ENCODE measurements around the gene LY9. TPM values are rescaled to one million over a fixed set of nuclear protein-coding genes. Genes with fewer than 3 reads are reported as not detected.

LY9 gene
- polyA plus RNA-seq, 1 of the 3 experiments (the other 2 are of a cell fraction): not detected

- Histone ChIP-seq H3K4me3 (ENCODE audit: low read depth in 2 of 2, low read length in 1 of 2) (no peak overlapping the region), H2AFZ (ENCODE audit: low read depth) (no peak overlapping the region), H3K27ac (ENCODE audit: low read depth in 2 of 2, low read length in 1 of 2) (no peak overlapping the region), H3K27me3 (ENCODE audit: insufficient read depth) (no peaks in the 10 kb centered on the region; the same call in 1 of the 2 replicates), H3K9me2 (no peaks in the 10 kb centered on the region), H3K79me2 (ENCODE audit: insufficient read depth) (no peaks in the 10 kb centered on the region), H4K20me1 (ENCODE audit: insufficient read depth) (no peaks in the 10 kb centered on the region), H3K36me3 (replicated peaks in 1 of 2; ENCODE audit: control insufficient read depth in 1 of 2, insufficient read depth in 2 of 2, low read length in 1 of 2) (no peaks in the 10 kb centered on the region), H3K4me2 (no peak overlapping the region), H3K9me3 (no peaks in the 10 kb centered on the region), H3K9ac (no peak overlapping the region), H3F3A (replicated peaks; ENCODE audit: insufficient read depth) (no peaks in the 10 kb centered on the region), H3K4me1 (ENCODE audit: control insufficient read depth in 1 of 2, insufficient read depth in 2 of 2, low read depth in 1 of 2, low read length in 1 of 2) (no peaks in the 10 kb centered on the region)
- 16% methylated on average over 2 of the region's 2 CpGs for WGBS (ENCODE audit: low lambda C conversion rate)
- TF ChIP-seq IRF3 (IDR thresholded peaks at IDR 0.05; ENCODE audit: low read depth, low read length) (no peak), CHD2 (IDR thresholded peaks at IDR 0.05; ENCODE audit: low read length, partially characterized antibody) (no peak)
- TF ChIP-seq, protein P1, sequence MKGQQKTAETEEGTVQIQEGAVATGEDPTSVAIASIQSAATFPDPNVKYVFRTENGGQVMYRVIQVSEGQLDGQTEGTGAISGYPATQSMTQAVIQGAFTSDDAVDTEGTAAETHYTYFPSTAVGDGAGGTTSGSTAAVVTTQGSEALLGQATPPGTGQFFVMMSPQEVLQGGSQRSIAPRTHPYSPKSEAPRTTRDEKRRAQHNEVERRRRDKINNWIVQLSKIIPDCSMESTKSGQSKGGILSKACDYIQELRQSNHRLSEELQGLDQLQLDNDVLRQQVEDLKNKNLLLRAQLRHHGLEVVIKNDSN (IDR thresholded peaks at IDR 0.05; ENCODE audit: borderline replicate concordance, low read depth): no peak
- TF ChIP-seq, protein P2, sequence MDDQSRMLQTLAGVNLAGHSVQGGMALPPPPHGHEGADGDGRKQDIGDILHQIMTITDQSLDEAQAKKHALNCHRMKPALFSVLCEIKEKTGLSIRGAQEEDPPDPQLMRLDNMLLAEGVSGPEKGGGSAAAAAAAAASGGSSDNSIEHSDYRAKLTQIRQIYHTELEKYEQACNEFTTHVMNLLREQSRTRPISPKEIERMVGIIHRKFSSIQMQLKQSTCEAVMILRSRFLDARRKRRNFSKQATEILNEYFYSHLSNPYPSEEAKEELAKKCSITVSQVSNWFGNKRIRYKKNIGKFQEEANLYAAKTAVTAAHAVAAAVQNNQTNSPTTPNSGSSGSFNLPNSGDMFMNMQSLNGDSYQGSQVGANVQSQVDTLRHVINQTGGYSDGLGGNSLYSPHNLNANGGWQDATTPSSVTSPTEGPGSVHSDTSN (IDR thresholded peaks at IDR 0.05): no peak
- DNase-seq: no peak
- ChIA-PET CTCF (interaction anchor here (1.6 kb wide), 1 partner anchor 18 kb away, joined by 4 read pairs; no protein-coding TSS in a partner anchor), POLR2A (no interaction called here)
These were observed 37.5 kb upstream of the LY9 start for GRCh38 chr1:160758521-160758920.

DNA sequence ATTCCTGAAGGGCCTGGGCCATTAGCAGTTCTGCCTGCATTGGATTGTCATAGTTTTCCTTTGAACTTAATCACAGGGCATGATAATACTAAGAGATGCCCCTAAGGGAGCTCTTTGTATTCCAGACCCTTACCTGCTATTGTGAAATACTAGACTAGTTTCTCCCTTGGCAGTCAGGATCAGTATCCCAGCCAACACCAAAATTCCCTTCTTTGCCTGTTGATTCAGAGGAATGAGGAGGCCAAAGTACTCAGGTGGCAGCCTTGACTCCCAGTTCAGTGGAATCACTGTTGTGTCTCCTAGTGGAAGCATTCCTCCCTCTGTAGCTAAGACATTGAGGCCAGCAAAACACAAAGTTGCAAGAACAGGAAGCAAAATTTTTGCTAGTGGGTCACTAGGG, 36.2 kb upstream of the LY9 start:
- CTCF ChIA-PET: interaction anchor here (0.8 to 1.6 kb wide), 2 partner anchors 17 to 98 kb away, joined by 3 to 4 read pairs; no protein-coding TSS in a partner anchor
- no peaks in the 10 kb centered on the region for H3K9me2 ChIP-seq
- POLR2A ChIA-PET: no interaction called here
- H2AFZ ChIP-seq (ENCODE audit: low read depth): no peak overlapping the region
- no peak for TF ChIP-seq FOXM1 (IDR thresholded peaks at IDR 0.05; ENCODE audit: low read depth)
- no peak for TF ChIP-seq YY1 (IDR thresholded peaks at IDR 0.05; ENCODE audit: low read depth)
- no peak for TF ChIP-seq TCF12 (IDR thresholded peaks at IDR 0.05)
- TF ChIP-seq RAD21 (IDR thresholded peaks at IDR 0.05; ENCODE audit: low read length): no peak
- TF ChIP-seq JUND (IDR thresholded peaks at IDR 0.05): no peak
- TF ChIP-seq NFIC (IDR thresholded peaks at IDR 0.05; ENCODE audit: borderline replicate concordance): no peak
- TF ChIP-seq TEAD4 (IDR thresholded peaks at IDR 0.05; ENCODE audit: borderline replicate concordance, insufficient read depth): no peak
- TF ChIP-seq ELF1 (IDR thresholded peaks at IDR 0.05): no peak
- TF ChIP-seq EZH2phosphoT487 (IDR thresholded peaks at IDR 0.05; ENCODE audit: borderline replicate concordance, low read depth): no peak
- TF ChIP-seq EP300 (IDR thresholded peaks at IDR 0.05; ENCODE audit: borderline replicate concordance in 1 of 2, low read depth in 1 of 2, low read length in 1 of 2): no peak
- TF ChIP-seq, protein P3, sequence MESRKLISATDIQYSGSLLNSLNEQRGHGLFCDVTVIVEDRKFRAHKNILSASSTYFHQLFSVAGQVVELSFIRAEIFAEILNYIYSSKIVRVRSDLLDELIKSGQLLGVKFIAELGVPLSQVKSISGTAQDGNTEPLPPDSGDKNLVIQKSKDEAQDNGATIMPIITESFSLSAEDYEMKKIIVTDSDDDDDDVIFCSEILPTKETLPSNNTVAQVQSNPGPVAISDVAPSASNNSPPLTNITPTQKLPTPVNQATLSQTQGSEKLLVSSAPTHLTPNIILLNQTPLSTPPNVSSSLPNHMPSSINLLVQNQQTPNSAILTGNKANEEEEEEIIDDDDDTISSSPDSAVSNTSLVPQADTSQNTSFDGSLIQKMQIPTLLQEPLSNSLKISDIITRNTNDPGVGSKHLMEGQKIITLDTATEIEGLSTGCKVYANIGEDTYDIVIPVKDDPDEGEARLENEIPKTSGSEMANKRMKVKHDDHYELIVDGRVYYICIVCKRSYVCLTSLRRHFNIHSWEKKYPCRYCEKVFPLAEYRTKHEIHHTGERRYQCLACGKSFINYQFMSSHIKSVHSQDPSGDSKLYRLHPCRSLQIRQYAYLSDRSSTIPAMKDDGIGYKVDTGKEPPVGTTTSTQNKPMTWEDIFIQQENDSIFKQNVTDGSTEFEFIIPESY (IDR thresholded peaks at IDR 0.05; ENCODE audit: borderline replicate concordance, low read depth): no peak
- TF ChIP-seq, protein P4, sequence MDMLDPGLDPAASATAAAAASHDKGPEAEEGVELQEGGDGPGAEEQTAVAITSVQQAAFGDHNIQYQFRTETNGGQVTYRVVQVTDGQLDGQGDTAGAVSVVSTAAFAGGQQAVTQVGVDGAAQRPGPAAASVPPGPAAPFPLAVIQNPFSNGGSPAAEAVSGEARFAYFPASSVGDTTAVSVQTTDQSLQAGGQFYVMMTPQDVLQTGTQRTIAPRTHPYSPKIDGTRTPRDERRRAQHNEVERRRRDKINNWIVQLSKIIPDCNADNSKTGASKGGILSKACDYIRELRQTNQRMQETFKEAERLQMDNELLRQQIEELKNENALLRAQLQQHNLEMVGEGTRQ (IDR thresholded peaks at IDR 0.05; ENCODE audit: borderline replicate concordance, low read depth, low read length): no peak
- no peak for TF ChIP-seq NRF1 (IDR thresholded peaks at IDR 0.05; ENCODE audit: low read depth, low read length)
- H3K36me3 ChIP-seq (replicated peaks in 1 of 2; ENCODE audit: control insufficient read depth in 1 of 2, insufficient read depth in 2 of 2, low read length in 1 of 2): no peaks in the 10 kb centered on the region
- H3K27ac ChIP-seq (ENCODE audit: low read depth in 2 of 2, low read length in 1 of 2): no peak overlapping the region
- no peaks in the 10 kb centered on the region; the same call in 1 of the 2 replicates for H3K27me3 ChIP-seq (ENCODE audit: insufficient read depth)
- H3F3A ChIP-seq (replicated peaks; ENCODE audit: insufficient read depth): no peaks in the 10 kb centered on the region
- no peaks in the 10 kb centered on the region for H4K20me1 ChIP-seq (ENCODE audit: insufficient read depth)
- no peak overlapping the region for H3K4me3 ChIP-seq (ENCODE audit: low read depth in 2 of 2, low read length in 1 of 2)
- DNase-seq: no peak
- no peak overlapping the region for H3K4me2 ChIP-seq
- no peaks in the 10 kb centered on the region for H3K4me1 ChIP-seq (ENCODE audit: control insufficient read depth in 1 of 2, insufficient read depth in 2 of 2, low read depth in 1 of 2, low read length in 1 of 2)
- no peaks in the 10 kb centered on the region for H3K79me2 ChIP-seq (ENCODE audit: insufficient read depth)
- H3K9ac ChIP-seq: no peak overlapping the region
- no peaks in the 10 kb centered on the region for H3K9me3 ChIP-seq

Measured in SK-N-SH (cell line).